ENCODE data around the gene HINT3.

GRCh38 chr6:125947615-125948014, 9.0 kb upstream of the HINT3 start:
- TF ChIP-seq CTCF (IDR thresholded peaks at IDR 0.05): no peak
- TF ChIP-seq POLR2A (IDR thresholded peaks at IDR 0.05): no peak
- TF ChIP-seq POLR2AphosphoS5 (IDR thresholded peaks at IDR 0.05): no peak

All from prostate gland (tissue), 2 donors.